Measurements from ENCODE around the gene KDR.

KDR gene

DNA sequence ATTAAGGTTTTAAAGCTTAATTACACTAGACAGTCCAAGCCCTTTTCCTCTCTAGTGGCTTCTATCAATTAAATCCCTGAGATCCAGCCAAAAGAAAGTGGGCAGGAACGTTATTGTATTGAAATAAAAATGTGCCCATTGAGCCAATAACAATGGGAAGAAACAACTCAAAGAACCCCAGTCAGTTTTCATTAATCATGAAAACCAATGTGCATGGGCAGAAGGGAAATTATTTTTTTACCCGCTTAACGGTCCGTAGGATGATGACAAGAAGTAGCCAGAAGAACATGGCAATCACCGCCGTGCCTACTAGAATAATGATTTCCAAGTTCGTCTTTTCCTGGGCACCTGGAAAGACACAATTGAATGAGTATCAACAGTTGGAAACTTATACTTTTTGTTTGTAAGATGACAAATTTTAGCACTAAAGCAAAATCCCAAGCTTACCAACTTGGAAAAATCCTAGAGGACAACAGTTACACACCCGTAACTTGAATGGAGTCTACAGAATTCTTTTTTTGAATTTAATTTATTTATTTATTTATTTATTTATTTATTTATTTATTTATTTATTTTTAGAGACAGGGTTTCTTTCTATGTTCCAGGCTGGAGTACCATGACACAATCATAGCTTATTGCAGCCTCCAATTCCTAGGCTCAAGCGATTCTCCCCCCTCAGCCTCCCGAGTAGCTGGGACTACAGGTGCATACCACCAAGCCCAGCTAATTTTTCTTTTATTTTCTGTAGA is 26.8 kb downstream of the KDR start:
- H3K4me3 ChIP-seq (ENCODE audit: low read depth, low read length): no peak overlapping the region
- TF ChIP-seq, protein P1, sequence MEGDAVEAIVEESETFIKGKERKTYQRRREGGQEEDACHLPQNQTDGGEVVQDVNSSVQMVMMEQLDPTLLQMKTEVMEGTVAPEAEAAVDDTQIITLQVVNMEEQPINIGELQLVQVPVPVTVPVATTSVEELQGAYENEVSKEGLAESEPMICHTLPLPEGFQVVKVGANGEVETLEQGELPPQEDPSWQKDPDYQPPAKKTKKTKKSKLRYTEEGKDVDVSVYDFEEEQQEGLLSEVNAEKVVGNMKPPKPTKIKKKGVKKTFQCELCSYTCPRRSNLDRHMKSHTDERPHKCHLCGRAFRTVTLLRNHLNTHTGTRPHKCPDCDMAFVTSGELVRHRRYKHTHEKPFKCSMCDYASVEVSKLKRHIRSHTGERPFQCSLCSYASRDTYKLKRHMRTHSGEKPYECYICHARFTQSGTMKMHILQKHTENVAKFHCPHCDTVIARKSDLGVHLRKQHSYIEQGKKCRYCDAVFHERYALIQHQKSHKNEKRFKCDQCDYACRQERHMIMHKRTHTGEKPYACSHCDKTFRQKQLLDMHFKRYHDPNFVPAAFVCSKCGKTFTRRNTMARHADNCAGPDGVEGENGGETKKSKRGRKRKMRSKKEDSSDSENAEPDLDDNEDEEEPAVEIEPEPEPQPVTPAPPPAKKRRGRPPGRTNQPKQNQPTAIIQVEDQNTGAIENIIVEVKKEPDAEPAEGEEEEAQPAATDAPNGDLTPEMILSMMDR (IDR thresholded peaks at IDR 0.05; ENCODE audit: low read depth, low read length): no peak
- in situ Hi-C loops (cut with HindIII; ENCODE audit: low sequenced_read_pairs): no loop called here
- DNase-seq (ENCODE audit: low read depth, low spot score): no peak

- TF ChIP-seq, protein P1 (IDR thresholded peaks at IDR 0.05; ENCODE audit: low read depth, low read length): no peak
- DNase-seq (ENCODE audit: low read depth, low spot score): no peak
- in situ Hi-C loops (cut with HindIII; ENCODE audit: low sequenced_read_pairs): no loop called here
- no peak overlapping the region for H3K4me3 ChIP-seq (ENCODE audit: low read depth, low read length)
Observed at GRCh38 chr4:55096619-55097018, 28.8 kb downstream of the KDR start.

- DNase-seq (ENCODE audit: low read depth, low spot score): no peak
- in situ Hi-C loops (cut with HindIII; ENCODE audit: low sequenced_read_pairs): no loop called here
- H3K4me3 ChIP-seq (ENCODE audit: low read depth, low read length): no peak overlapping the region
- TF ChIP-seq, protein P1 (IDR thresholded peaks at IDR 0.05; ENCODE audit: low read depth, low read length): no peak
Observed at GRCh38 chr4:55096045-55096444, 29.4 kb downstream of the KDR start.

DNA sequence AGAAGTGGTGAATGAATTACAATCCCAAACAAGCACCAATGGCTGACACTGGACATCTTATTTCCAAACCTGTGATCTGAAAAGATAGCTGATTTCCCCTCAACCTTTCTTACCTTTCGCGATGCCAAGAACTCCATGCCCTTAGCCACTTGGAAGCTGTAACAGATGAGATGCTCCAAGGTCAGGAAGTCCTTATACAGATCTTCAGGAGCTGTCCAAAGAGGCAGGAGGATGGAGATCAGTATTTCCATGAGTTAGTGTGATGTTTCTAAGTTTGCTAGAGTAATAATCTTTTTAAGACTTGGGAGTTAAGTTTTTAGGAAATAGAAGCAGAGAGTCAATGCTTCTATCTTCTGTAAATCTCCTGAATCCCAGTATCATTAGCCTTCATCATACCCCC is 32.9 kb downstream of the KDR start:
- in situ Hi-C loops (cut with HindIII; ENCODE audit: low sequenced_read_pairs): no loop called here

DNA sequence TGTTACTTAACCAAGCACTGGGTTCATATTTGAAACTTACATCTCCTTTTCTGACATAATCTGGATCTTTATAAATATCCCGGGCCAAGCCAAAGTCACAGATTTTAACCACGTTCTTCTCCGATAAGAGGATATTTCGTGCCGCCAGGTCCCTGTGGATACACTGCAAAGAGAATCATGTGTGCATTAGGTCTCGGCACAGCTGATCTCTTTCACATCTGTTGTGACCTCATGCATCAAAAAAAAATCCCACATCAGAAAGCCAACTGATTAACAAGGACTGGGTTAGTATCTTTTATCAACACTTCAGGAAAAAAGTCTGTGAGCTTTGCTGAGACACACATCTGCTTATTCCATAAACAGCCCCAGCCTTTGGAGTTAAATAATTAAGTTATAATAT is 35.5 kb downstream of the KDR start:
- in situ Hi-C loops (cut with HindIII; ENCODE audit: low sequenced_read_pairs): no loop called here
- TF ChIP-seq, protein P1 (IDR thresholded peaks at IDR 0.05; ENCODE audit: low read depth, low read length): no peak
- no peak for DNase-seq (ENCODE audit: low read depth, low spot score)
- H3K4me3 ChIP-seq (ENCODE audit: low read depth, low read length): no peak overlapping the region

More for the DNA sequence above, 32.9 kb downstream of the KDR start:
- no peak overlapping the region for H3K4me3 ChIP-seq (ENCODE audit: low read depth, low read length)
- DNase-seq (ENCODE audit: low read depth, low spot score): no peak
- TF ChIP-seq, protein P1 (IDR thresholded peaks at IDR 0.05; ENCODE audit: low read depth, low read length): no peak

GRCh38 chr4:55087913-55088260 is 37.5 kb downstream of the KDR start:
- no peak for DNase-seq (ENCODE audit: low read depth, low spot score)
- in situ Hi-C loops (cut with HindIII; ENCODE audit: low sequenced_read_pairs): no loop called here
- H3K4me3 ChIP-seq (ENCODE audit: low read depth, low read length): no peak overlapping the region
- TF ChIP-seq, protein P1 (IDR thresholded peaks at IDR 0.05; ENCODE audit: low read depth, low read length): no peak

Measured in astrocyte of the spinal cord (primary cell).